ENCODE data around the gene PCDHA7. TPM values are rescaled to one million over a fixed set of nuclear protein-coding genes. Genes with fewer than 3 reads are reported as not detected.

Gene PCDHA7
- total and polyA plus RNA-seq, 2 of the 4 experiments (the other 2 are of a cell fraction) = 0.10 to 0.18 TPM

DNA sequence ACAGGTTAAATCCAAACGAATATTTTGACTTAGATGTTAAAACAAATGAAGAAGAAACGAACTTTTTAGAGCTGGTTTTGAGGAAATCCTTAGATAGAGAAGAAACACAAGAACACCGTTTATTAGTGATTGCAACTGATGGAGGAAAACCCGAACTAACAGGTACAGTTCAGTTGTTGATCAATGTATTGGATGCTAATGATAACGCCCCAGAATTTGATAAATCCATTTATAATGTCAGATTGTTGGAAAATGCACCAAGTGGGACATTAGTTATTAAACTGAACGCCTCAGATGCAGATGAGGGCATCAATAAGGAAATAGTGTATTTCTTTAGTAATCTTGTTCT is 11.8 kb upstream of the PCDHA7 start:
- Histone ChIP-seq H3K9me1 (ENCODE audit: insufficient read depth, low read length) (no peaks in the 10 kb centered on the region), H3K9me3 (ENCODE audit: control insufficient read depth, insufficient read depth, low read length) (peaks cover 9% of the 10 kb centered on the region), H3K4me3 (ENCODE audit: insufficient read depth, low read depth, low read length) (no peak overlapping the region), H2BK120ac (ENCODE audit: low read depth, low read length) (no peak overlapping the region), H2AK9ac (replicated peaks; ENCODE audit: low read depth, low read length, poor library complexity) (no peak overlapping the region), H3K4ac (ENCODE audit: low read depth, low read length) (no peak overlapping the region), H3K36me3 (ENCODE audit: control insufficient read depth, insufficient read depth, low read length) (no peaks in the 10 kb centered on the region), H3K56ac (ENCODE audit: extremely low read depth, insufficient read depth, low read length) (no peak overlapping the region), H3K79me1 (ENCODE audit: low read depth in 1 of 2, low read length in 2 of 2) (no peaks in the 10 kb centered on the region), H3K23ac (ENCODE audit: low read depth, low read length) (no peak overlapping the region), H2BK20ac (ENCODE audit: low read depth, low read length) (no peak overlapping the region), H3K27me3 (ENCODE audit: control insufficient read depth, insufficient read depth, low read length) (no peaks in the 10 kb centered on the region), H2BK15ac (ENCODE audit: low read depth, low read length) (no peak overlapping the region), H2BK5ac (ENCODE audit: low read depth, low read length, poor library complexity, severe bottlenecking) (no peak overlapping the region), H4K20me1 (ENCODE audit: insufficient read depth, low read length) (no peaks in the 10 kb centered on the region), H3K4me2 (ENCODE audit: low read depth, low read length) (no peak overlapping the region), H2AK5ac (ENCODE audit: low read depth, low read length) (no peak overlapping the region), H4K91ac (ENCODE audit: insufficient read depth, low read depth, low read length) (no peak overlapping the region), H4K5ac (ENCODE audit: low read depth, low read length) (no peak overlapping the region), H3K4me1 (ENCODE audit: control insufficient read depth, insufficient read depth, low read length) (no peaks in the 10 kb centered on the region), H3K14ac (replicated peaks; ENCODE audit: low read depth, low read length) (no peak overlapping the region), H2AFZ (replicated peaks; ENCODE audit: low read length, poor library complexity) (no peak overlapping the region), H3K18ac (ENCODE audit: low read depth, low read length) (no peak overlapping the region), H3K9ac (ENCODE audit: low read depth, low read length) (no peak overlapping the region), H3K27ac (ENCODE audit: insufficient read depth, low read length) (no peak overlapping the region), H4K8ac (ENCODE audit: low read depth in 2 of 2, low read length in 2 of 2) (no peak overlapping the region)
- TF ChIP-seq, protein P1, sequence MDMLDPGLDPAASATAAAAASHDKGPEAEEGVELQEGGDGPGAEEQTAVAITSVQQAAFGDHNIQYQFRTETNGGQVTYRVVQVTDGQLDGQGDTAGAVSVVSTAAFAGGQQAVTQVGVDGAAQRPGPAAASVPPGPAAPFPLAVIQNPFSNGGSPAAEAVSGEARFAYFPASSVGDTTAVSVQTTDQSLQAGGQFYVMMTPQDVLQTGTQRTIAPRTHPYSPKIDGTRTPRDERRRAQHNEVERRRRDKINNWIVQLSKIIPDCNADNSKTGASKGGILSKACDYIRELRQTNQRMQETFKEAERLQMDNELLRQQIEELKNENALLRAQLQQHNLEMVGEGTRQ (IDR thresholded peaks at IDR 0.05; ENCODE audit: low read depth, low read length) = no peak
- TF ChIP-seq, protein P2, sequence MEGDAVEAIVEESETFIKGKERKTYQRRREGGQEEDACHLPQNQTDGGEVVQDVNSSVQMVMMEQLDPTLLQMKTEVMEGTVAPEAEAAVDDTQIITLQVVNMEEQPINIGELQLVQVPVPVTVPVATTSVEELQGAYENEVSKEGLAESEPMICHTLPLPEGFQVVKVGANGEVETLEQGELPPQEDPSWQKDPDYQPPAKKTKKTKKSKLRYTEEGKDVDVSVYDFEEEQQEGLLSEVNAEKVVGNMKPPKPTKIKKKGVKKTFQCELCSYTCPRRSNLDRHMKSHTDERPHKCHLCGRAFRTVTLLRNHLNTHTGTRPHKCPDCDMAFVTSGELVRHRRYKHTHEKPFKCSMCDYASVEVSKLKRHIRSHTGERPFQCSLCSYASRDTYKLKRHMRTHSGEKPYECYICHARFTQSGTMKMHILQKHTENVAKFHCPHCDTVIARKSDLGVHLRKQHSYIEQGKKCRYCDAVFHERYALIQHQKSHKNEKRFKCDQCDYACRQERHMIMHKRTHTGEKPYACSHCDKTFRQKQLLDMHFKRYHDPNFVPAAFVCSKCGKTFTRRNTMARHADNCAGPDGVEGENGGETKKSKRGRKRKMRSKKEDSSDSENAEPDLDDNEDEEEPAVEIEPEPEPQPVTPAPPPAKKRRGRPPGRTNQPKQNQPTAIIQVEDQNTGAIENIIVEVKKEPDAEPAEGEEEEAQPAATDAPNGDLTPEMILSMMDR (conservative IDR thresholded peaks at IDR 0.05; ENCODE audit: low read depth, low read length) = no peak
- TF ChIP-seq BHLHE40 (IDR thresholded peaks at IDR 0.05; ENCODE audit: low read depth, low read length) (no peak), MXI1 (IDR thresholded peaks at IDR 0.05; ENCODE audit: borderline replicate concordance, low read depth, low read length) (no peak), NFE2L2 (IDR thresholded peaks at IDR 0.05; ENCODE audit: low read depth, low read length) (no peak), MAFK (IDR thresholded peaks at IDR 0.05; ENCODE audit: low read depth, low read length) (no peak), MAZ (IDR thresholded peaks at IDR 0.05; ENCODE audit: borderline replicate concordance, low read depth, low read length) (no peak), FOS (IDR thresholded peaks at IDR 0.05; ENCODE audit: low read depth, low read length) (no peak), RAD21 (IDR thresholded peaks at IDR 0.05; ENCODE audit: low read length) (no peak), POLR2A (IDR thresholded peaks at IDR 0.05; ENCODE audit: low read depth, low read length) (no peak), CEBPB (IDR thresholded peaks at IDR 0.05; ENCODE audit: low read depth, low read length) (no peak), CHD1 (IDR thresholded peaks at IDR 0.05; ENCODE audit: low read depth, low read length) (no peak), RCOR1 (IDR thresholded peaks at IDR 0.05; ENCODE audit: insufficient replicate concordance, low read length) (no peak), SMC3 (IDR thresholded peaks at IDR 0.05; ENCODE audit: low read depth, low read length) (no peak)
- DNase-seq (no peak), ATAC-seq (ENCODE audit: low read depth) (no peak)
- ChIA-PET POLR2A (ENCODE audit: unreplicated experiment) (no interaction called here), CTCF (no interaction called here)
- no TSS peak for BruUV-seq (replicated peaks)
- 36% methylated on average over 4 of the region's 6 CpGs; no CpG with 5 or more reads in 1 of the 2 experiments for WGBS, 2 experiments (ENCODE audit: extremely low coverage in 2 of 2, insufficient read length in 1 of 2)
- dilution Hi-C loops (cut with HindIII; ENCODE audit: low sequenced_read_pairs, unreplicated experiment) (no loop called here), intact Hi-C loops (cut with micrococcal nuclease) (no loop called here), in situ Hi-C loops (cut with MboI; ENCODE audit: low sequenced_read_pairs) (no loop called here)

Measured in IMR-90 (cell line).